Astrocyte (in vitro differentiated cells and primary cell): ENCODE measurements around the gene RAB11FIP5.

Experiments
- CTCF ChIP-seq: IDR thresholded peaks from 2 replicates; pipeline ENCODE4 v1.5.1; 2011; ENCODE audit warnings: low read depth, mild to moderate bottlenecking, inconsistent platforms, low read length, moderate library complexity; ENCODE audit not compliant: insufficient read depth
- EZH2 ChIP-seq: IDR thresholded peaks from 2 replicates; pipeline ENCODE4 v1.6.1; 2012; ENCODE audit warnings: mild to moderate bottlenecking, low read length, inconsistent platforms; ENCODE audit not compliant: insufficient read depth

GRCh38 chr2:73131807-73132206, 19.1 kb upstream of the RAB11FIP5 start:
- TF ChIP-seq CTCF = no peak
- TF ChIP-seq EZH2 = no peak
